AG09319 (cell line): ENCODE data around the gene HSD17B2.
"Not testable (repeated sequence)": the region's sequence is repeated elsewhere in the genome, so short reads cannot be mapped to it uniquely, and the experiment has no call there.

Source experiments
- DNase-seq: peaks from one replicate; pipeline ENCODE4 v3.0.0-alpha.2; 2010; ENCODE audit warnings: low read depth; ENCODE audit errors: extremely low read depth
- TF ChIP-seq, protein P1 (sequence below): IDR thresholded peaks from 2 replicates; pipeline ENCODE4 v1.5.1; 2011; ENCODE audit warnings: low read depth, mild to moderate bottlenecking, inconsistent platforms, low read length, moderate library complexity

Gene HSD17B2

DNA sequence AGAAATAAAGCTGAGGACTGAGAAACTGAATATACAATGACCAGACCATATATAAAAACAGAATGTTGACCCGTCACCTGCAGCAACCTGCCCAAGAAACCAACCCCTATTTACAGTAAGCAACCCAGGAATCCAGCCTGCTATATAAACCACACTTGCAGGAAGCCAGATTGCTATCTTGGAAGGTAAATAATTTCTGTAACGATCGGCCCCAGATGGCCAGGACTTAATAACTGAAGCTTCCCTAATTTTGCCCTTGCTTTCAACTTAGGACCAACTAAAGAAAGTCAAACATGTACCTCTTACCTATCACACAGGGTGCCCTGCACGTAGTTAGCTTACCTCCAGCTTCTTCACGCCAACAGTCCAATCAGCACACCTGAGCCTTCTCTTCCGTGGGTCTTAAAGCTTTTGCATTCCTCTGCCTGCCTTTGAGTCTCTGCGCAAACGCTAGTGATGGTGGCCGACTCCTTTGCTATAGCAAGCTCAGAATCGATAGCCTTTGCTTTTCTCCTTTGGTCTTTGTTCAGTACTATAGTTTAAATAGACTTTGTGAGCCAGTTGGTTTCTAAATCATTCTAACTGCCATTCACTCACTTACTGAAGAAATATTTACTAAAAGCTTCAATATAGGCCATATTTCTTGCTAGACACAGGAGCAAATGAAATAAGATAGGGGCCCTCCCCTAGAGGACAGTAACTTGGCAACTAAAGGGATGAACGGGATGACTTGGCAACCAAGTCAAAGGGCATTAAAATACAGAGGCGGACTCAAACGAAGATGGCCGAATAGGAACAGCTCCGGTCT lies 103.6 kb downstream of the HSD17B2 start:
- TF ChIP-seq, protein P1, sequence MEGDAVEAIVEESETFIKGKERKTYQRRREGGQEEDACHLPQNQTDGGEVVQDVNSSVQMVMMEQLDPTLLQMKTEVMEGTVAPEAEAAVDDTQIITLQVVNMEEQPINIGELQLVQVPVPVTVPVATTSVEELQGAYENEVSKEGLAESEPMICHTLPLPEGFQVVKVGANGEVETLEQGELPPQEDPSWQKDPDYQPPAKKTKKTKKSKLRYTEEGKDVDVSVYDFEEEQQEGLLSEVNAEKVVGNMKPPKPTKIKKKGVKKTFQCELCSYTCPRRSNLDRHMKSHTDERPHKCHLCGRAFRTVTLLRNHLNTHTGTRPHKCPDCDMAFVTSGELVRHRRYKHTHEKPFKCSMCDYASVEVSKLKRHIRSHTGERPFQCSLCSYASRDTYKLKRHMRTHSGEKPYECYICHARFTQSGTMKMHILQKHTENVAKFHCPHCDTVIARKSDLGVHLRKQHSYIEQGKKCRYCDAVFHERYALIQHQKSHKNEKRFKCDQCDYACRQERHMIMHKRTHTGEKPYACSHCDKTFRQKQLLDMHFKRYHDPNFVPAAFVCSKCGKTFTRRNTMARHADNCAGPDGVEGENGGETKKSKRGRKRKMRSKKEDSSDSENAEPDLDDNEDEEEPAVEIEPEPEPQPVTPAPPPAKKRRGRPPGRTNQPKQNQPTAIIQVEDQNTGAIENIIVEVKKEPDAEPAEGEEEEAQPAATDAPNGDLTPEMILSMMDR = no peak

DNA sequence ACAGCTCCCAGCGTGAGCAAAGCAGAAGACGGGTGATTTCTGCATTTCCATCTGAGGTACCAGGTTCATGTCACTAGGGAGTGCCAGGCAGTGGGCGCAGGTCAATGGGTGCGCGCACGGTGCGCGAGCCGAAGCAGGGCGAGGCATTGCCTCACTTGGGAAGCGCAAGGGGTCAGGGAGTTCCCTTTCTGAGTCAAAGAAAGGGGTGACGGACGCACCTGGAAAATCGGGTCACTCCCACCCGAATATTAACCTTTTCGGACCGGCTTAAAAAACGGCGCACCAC lies 104.2 kb downstream of the HSD17B2 start:
- not testable (repeated sequence) for DNase-seq

More for the DNA sequence above, 103.6 kb downstream of the HSD17B2 start:
- DNase-seq = no peak

DNA sequence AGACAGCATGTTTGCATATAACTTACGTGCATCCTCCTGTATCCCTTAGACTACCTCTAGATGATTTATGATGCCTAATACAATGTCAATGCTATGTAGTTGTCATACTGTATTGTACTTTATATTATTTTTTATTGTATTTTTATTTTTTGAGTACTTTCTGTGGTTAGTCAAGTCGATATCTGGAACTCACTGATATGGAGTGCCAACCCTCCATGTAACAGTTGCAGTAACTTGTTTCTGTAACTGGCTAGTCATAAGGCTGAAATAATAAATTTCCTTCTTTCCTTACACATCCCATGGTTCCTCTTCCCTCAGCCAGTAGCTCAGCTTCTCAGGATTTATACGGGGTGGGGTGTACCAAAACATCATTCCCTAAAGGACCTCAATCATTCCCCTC lies 111.5 kb downstream of the HSD17B2 start:
- DNase-seq = no peak
- TF ChIP-seq, protein P1 = no peak

DNA sequence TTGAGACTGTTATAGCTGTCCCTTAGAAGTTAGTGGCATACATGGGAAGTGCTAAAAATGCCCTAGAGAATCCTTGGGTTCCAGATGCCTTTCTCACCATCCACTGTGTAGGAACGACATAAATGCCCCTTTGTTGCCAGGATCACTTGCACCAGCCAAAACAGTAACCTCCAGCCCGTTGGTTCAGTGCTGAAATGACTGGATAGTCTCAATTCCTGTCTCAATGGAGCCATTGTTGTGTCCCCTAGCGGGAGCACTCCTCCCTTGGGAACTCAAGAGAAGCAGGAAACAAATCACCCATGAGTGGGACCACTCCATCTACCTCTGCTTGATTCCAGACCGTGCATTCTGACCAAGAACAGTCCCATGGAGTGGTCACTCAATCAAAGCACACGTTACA lies 111.9 kb downstream of the HSD17B2 start:
- TF ChIP-seq, protein P1 = no peak

DNA sequence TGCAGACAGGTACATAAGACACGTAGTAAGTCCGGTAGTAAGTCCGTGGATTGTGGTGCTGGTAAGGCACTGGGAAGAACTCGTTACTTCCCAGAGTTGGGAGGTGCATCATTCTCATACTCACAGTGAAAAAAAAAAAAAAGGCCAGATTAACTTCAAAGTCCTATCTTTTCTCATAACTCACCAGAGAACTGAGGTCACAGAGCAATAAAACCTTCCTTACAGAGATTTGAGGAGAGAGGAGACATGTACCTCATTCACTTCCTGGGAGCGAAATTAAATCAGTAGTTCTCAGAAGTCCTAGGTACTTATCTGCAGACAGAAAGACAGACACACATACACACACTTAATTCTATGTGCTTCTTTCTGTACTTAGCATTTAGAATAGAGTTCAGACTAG lies 112.5 kb downstream of the HSD17B2 start:
- TF ChIP-seq, protein P1 = no peak
- no peak for DNase-seq

More for the DNA sequence above, 111.9 kb downstream of the HSD17B2 start:
- no peak for DNase-seq
